Fibroblast of villous mesenchyme (primary cell): ENCODE data around the gene DOK6. TPM values are rescaled to one million over a fixed set of nuclear protein-coding genes. Genes with fewer than 3 reads are reported as not detected.

ENCODE experiments used
- DNase-seq: peaks from one replicate; pipeline ENCODE4 v3.0.0-alpha.2; 2010; ENCODE audit warnings: low read depth
- H3K4me3 ChIP-seq: 2 replicates; pipeline ENCODE4 v1.5.1; 2011; ENCODE audit warnings: low read depth, mild to moderate bottlenecking, low read length
- CTCF ChIP-seq: IDR thresholded peaks from 2 replicates; pipeline ENCODE4 v1.5.1; 2012; ENCODE audit warnings: low read depth, mild to moderate bottlenecking, low read length; ENCODE audit not compliant: insufficient read depth
- total RNA-seq: library from RNA; depleted of rRNA; stranded (reverse); fragments of >200 nt; gene quantifications from 2 replicates; pipeline ENCODE4 v1.2.3, GENCODE V29; 2012

Gene DOK6
- total RNA-seq, 1 donor = 6.9 TPM

DNA sequence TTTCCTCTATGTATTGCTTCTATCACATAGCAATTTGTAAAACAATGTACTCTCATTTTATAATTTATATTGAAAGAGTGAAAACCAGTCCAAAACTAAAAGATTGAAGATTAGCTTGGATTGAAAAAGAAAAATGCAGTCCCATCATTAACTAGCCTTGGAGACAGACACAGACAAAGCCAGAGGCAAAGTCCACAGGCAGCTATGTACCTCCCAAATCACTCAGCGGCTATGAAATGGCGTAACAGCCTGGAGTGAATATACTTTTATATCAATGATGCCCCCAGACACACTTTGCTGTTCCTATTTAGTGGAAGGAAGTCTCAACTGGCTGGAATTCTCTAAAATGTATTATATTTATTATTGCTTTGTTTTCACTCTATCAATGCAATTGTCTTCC, 33.6 kb upstream of the DOK6 start:
- TF ChIP-seq CTCF = no peak
- H3K4me3 ChIP-seq = no peak overlapping the region
- DNase-seq = no peak

- TF ChIP-seq CTCF = no peak
- no peak overlapping the region for H3K4me3 ChIP-seq
- no peak for DNase-seq
Measured at GRCh38 chr18:69371729-69372128, 29.0 kb upstream of the DOK6 start.

- no peak overlapping the region for H3K4me3 ChIP-seq
- no peak for TF ChIP-seq CTCF
- DNase-seq = no peak
Measured at GRCh38 chr18:69380324-69380723, 20.4 kb upstream of the DOK6 start.

GRCh38 chr18:69383186-69383585, 17.5 kb upstream of the DOK6 start:
- no peak for DNase-seq
- no peak overlapping the region for H3K4me3 ChIP-seq
- TF ChIP-seq CTCF = no peak

GRCh38 chr18:69387186-69387585, 13.5 kb upstream of the DOK6 start:
- DNase-seq = no peak
- no peak overlapping the region for H3K4me3 ChIP-seq
- no peak for TF ChIP-seq CTCF

DNA sequence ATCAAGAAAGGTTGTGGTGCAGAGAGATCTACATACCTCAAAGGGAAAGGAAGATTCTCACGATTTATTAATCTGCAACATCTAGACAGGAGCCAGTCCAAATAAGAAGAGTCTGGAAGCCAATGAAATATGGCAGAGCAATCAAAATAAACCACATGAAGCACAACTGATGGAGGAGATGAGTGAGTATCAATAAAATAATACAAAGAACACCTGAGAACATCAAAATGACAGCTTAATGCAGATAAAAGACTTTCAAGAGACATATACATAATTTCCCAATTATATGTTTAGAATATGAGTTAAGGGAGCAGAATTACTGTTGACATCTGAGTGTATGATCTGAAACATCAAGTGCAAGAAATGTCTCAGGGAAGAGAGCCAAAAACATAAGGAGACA, 12.5 kb upstream of the DOK6 start:
- H3K4me3 ChIP-seq = no peak overlapping the region
- no peak for TF ChIP-seq CTCF
- no peak for DNase-seq

DNA sequence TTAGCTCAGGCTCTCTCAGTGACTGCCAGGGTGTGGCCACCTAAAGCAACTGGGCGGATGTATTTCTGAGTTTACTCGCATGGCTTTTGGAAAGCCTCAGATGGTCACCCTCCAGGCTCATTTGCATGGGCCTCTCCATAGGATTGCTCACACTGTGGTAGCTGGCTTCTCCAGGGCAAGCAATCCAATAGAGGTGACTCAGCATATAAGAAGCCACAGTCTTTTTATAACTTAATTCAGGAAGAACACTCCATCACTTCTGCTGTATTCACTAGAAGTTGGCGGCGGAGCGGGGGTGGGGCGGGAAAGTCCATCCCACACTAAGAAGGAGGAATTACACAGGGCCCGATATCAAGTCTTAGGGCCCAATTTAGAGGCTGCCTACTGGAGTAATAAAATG, 3.6 kb upstream of the DOK6 start:
- DNase-seq = no peak
- no peak overlapping the region for H3K4me3 ChIP-seq
- no peak for TF ChIP-seq CTCF
